ENCODE measurements around the gene AHCTF1. TPM values are rescaled to one million over a fixed set of nuclear protein-coding genes. Genes with fewer than 3 reads are reported as not detected.

The AHCTF1 gene
- total RNA-seq, 4 donors from 2014 or later = 32.2 to 106 (median 38.2) TPM

DNA sequence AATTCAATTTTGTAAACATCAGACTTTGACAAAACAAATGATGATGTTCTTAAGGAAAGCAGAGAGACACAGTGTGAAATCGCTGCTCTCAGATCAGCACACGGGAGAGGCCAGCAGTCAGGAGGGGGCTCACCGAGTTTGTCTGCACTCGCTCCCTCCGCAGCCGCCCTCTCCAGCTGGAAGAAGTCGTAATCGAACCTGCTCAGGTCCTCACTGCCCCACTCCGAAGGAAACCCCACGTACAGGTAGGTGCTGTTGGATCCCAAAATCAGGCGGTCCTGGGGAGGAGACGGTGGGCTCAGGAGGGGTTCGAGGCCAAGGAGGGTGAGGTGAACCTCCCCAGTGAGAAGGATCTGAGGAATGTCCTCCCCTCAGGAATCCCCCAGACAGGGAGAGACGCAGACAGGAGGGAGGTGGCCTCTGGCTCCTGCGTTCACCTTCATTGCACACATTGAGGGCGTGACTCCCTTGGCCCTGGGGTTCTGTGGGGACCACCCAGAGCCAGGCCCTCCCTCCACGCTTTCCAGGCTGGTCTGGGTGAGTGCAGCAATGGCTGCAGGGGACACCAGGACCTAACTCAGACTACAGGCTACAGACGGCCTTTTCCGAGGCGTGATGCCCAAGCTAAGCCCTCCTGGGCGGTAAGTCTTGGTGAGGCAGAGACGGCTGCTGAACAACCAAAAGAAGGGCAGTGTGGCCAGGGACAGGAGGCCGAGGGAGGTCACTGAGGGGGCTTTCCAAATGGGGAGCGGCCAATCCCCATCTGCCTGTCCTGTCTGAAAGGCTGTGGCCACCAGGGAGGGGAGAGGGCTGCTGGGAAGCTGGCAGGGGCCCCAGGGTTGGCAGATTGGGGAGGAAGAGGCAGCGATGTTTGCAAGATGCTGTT lies 142.1 kb downstream of the AHCTF1 start:
- DNase-seq (ENCODE audit: low spot score in 2 of 2) = peak; percentile 50 to 74
- 71% methylated on average over 18 of the region's 25 CpGs for WGBS

More for the DNA sequence above, 142.1 kb downstream of the AHCTF1 start:
- no peak overlapping the region for H3K4me3 ChIP-seq
- H3K27ac ChIP-seq = no peak overlapping the region
- peaks cover 8% of the 10 kb centered on the region for H3K27me3 ChIP-seq
- no peaks in the 10 kb centered on the region for H3K9me3 ChIP-seq
- peaks cover 15% of the 10 kb centered on the region for H3K4me1 ChIP-seq
- H3K36me3 ChIP-seq = no peaks in the 10 kb centered on the region
- TF ChIP-seq POLR2A (IDR thresholded peaks at IDR 0.05) = no peak
- no peak for TF ChIP-seq POLR2AphosphoS5 (IDR thresholded peaks at IDR 0.05)
- TF ChIP-seq EP300 (IDR thresholded peaks at IDR 0.05) = no peak
- TF ChIP-seq CTCF (IDR thresholded peaks at IDR 0.05) = no peak

Other genes with a start within 250 kb of the AHCTF1 start
- gene SCCPDH, start 207.5 kb downstream of the AHCTF1 start, total RNA-seq = 10 to 100 TPM in 2 of 4 donors, 1 to 10 TPM in 2; 4.0 to 11.2 (median 10.0) TPM
- under 1 TPM in 1 of 4 donors, not detected in 3; 0.70 TPM for gene ZNF695, start 76.1 kb upstream of the AHCTF1 start, total RNA-seq
- gene ZNF670, start 146.9 kb upstream of the AHCTF1 start, total RNA-seq = 1 to 10 TPM; 2.1 to 4.3 (median 2.5) TPM
- gene ZNF669, start 172.4 kb upstream of the AHCTF1 start, total RNA-seq = 10 to 100 TPM in 1 of 4 donors, 1 to 10 TPM in 3; 4.6 to 10.5 (median 5.8) TPM
- 10 to 100 TPM; 12.6 to 15.1 (median 14.4) TPM for gene ZNF124, start 240.1 kb upstream of the AHCTF1 start, total RNA-seq

Data from suprapubic skin (tissue), 4 donors.